H9 (cell line): ENCODE data around the gene SLC4A2. TPM values are rescaled to one million over a fixed set of nuclear protein-coding genes. Genes with fewer than 3 reads are reported as not detected.

Experiments used
- DNase-seq: peaks from one replicate; pipeline ENCODE4 v3.0.0-alpha.2; 2017
- H2AFZ ChIP-seq: one replicate; pipeline ENCODE4 v1.6.1; 2013; ENCODE audit warnings: mild to moderate bottlenecking, low read length, control low read depth, moderate library complexity
- H2AK5ac ChIP-seq: 2 replicates; pipeline ENCODE4 v1.6.1; 2013; ENCODE audit warnings: low read length, control low read depth, mixed read lengths; ENCODE audit not compliant: insufficient read length
- H2BK120ac ChIP-seq: one replicate; pipeline ENCODE4 v1.6.1; 2013; ENCODE audit warnings: low read depth, mild to moderate bottlenecking, low read length, control low read depth, inconsistent platforms; ENCODE audit not compliant: poor library complexity, severe bottlenecking
- H2BK12ac ChIP-seq: 2 replicates; pipeline ENCODE4 v1.6.1; 2013; ENCODE audit warnings: low read length, control low read depth, mixed read lengths, low read depth; ENCODE audit not compliant: insufficient read length
- H2BK15ac ChIP-seq: 2 replicates; pipeline ENCODE4 v1.6.1; 2013; ENCODE audit warnings: low read depth, low read length, control low read depth
- H2BK20ac ChIP-seq: one replicate; pipeline ENCODE4 v1.6.1; 2013; ENCODE audit warnings: low read depth, mild to moderate bottlenecking, low read length, control low read depth, inconsistent platforms; ENCODE audit not compliant: poor library complexity, severe bottlenecking
- H2BK5ac ChIP-seq: 2 replicates; pipeline ENCODE4 v1.6.1; 2013; ENCODE audit warnings: low read length, control low read depth, mixed read lengths; ENCODE audit not compliant: insufficient read length
- H3K14ac ChIP-seq: 2 replicates; pipeline ENCODE4 v1.6.1; 2013; ENCODE audit warnings: low read length, control low read depth; ENCODE audit not compliant: insufficient read depth
- H3K18ac ChIP-seq: 2 replicates; pipeline ENCODE4 v1.6.1; 2013; ENCODE audit warnings: low read depth, mild to moderate bottlenecking, mixed read lengths, low read length, control low read depth; ENCODE audit not compliant: insufficient read length
- H3K23ac ChIP-seq: 2 replicates; pipeline ENCODE4 v1.6.1; 2013; ENCODE audit warnings: low read length, control low read depth, mixed read lengths, low read depth; ENCODE audit not compliant: insufficient read length
- H3K23me2 ChIP-seq: 2 replicates; pipeline ENCODE4 v1.6.1; 2013; ENCODE audit warnings: low read depth, mild to moderate bottlenecking, mixed read lengths, low read length, control low read depth; ENCODE audit not compliant: insufficient read length, poor library complexity, severe bottlenecking
- H3K27ac ChIP-seq: 2 replicates; pipeline ENCODE4 v1.5.1; 2013; ENCODE audit warnings: low read length, control low read depth, mixed read lengths, low read depth; ENCODE audit not compliant: insufficient read length
- H3K27me3 ChIP-seq: 2 replicates; pipeline ENCODE4 v1.6.1; 2013; ENCODE audit warnings: low read length, control low read depth, inconsistent platforms; ENCODE audit not compliant: insufficient read depth
- H3K4ac ChIP-seq: 2 replicates; pipeline ENCODE4 v1.6.1; 2013; ENCODE audit warnings: low read depth, mild to moderate bottlenecking, control low read depth, inconsistent platforms, low read length, moderate library complexity
- H3K4me1 ChIP-seq: 2 replicates; pipeline ENCODE4 v1.6.1; 2013; ENCODE audit warnings: low read length, control low read depth, inconsistent platforms; ENCODE audit not compliant: insufficient read depth
- H3K4me2 ChIP-seq: 2 replicates; pipeline ENCODE4 v1.6.1; 2013; ENCODE audit warnings: low read length, control low read depth, mixed read lengths; ENCODE audit not compliant: insufficient read length, insufficient read depth
- H3K56ac ChIP-seq: 2 replicates; pipeline ENCODE4 v1.6.1; 2013; ENCODE audit warnings: low read depth, mild to moderate bottlenecking, mixed read lengths, low read length, control low read depth; ENCODE audit not compliant: insufficient read length
- H3K79me1 ChIP-seq: 2 replicates; pipeline ENCODE4 v1.6.1; 2013; ENCODE audit warnings: low read depth, mild to moderate bottlenecking, moderate library complexity, low read length, control low read depth, inconsistent platforms; ENCODE audit not compliant: insufficient read depth, poor library complexity, severe bottlenecking
- H3K79me2 ChIP-seq: 2 replicates; pipeline ENCODE4 v1.6.1; 2013; ENCODE audit warnings: low read length, control low read depth, inconsistent platforms; ENCODE audit not compliant: insufficient read depth
- H3K9ac ChIP-seq: 2 replicates; pipeline ENCODE4 v1.6.1; 2013; ENCODE audit warnings: low read length, control low read depth, mixed read lengths; ENCODE audit not compliant: insufficient read length; ENCODE audit errors: extremely low read depth
- H3K9me3 ChIP-seq: one replicate; pipeline ENCODE4 v1.6.1; 2013; ENCODE audit warnings: low read depth, low read length, inconsistent platforms; ENCODE audit not compliant: control insufficient read depth
- H3T11ph ChIP-seq: one replicate; pipeline ENCODE4 v1.6.1; 2013; ENCODE audit warnings: mild to moderate bottlenecking, low read length, control low read depth, inconsistent platforms
- H4K20me1 ChIP-seq: one replicate; pipeline ENCODE4 v1.6.1; 2013; ENCODE audit not compliant: control insufficient read depth, insufficient read length, insufficient read depth
- H4K5ac ChIP-seq: 2 replicates; pipeline ENCODE4 v1.6.1; 2013; ENCODE audit warnings: low read depth, mild to moderate bottlenecking, mixed read lengths, low read length, control low read depth; ENCODE audit not compliant: insufficient read length
- H4K8ac ChIP-seq: replicated peaks from 2 replicates; pipeline ENCODE4 v1.6.1; 2013; ENCODE audit warnings: low read length, control low read depth, mixed read lengths, low read depth; ENCODE audit not compliant: insufficient read length
- H4K91ac ChIP-seq: 2 replicates; pipeline ENCODE4 v1.6.1; 2013; ENCODE audit warnings: low read depth, mild to moderate bottlenecking, moderate library complexity, mixed read lengths, low read length, control low read depth; ENCODE audit not compliant: insufficient read length
- H3K27ac Mint-ChIP-seq, 3 experiments: 2 replicates in 2 of 3; 3 replicates in 1 of 3; pipeline ENCODE4 v1.8.0; 2020 to 2021; ENCODE audit warnings: mixed read lengths in 3 of 3, mild to moderate bottlenecking in 1 of 3, moderate library complexity in 1 of 3
- H3K27me3 Mint-ChIP-seq: 2 replicates; pipeline ENCODE4 v1.8.0; 2021; ENCODE audit warnings: low read depth, mild to moderate bottlenecking, moderate library complexity, mixed read lengths
- H3K36me3 Mint-ChIP-seq, 3 experiments: 2 replicates in 2 of 3; 3 replicates in 1 of 3; pipeline ENCODE4 v1.8.0; 2020 to 2021; ENCODE audit warnings: low read depth in 3 of 3, mixed read lengths in 3 of 3; ENCODE audit not compliant: insufficient read depth in 1 of 3
- H3K4me1 Mint-ChIP-seq, 2 experiments: 2 replicates each; pipeline ENCODE4 v1.8.0; 2020; ENCODE audit warnings: mixed read lengths in 2 of 2
- H3K4me3 Mint-ChIP-seq, 2 experiments: 2 replicates in 1 of 2; 3 replicates in 1 of 2; pipeline ENCODE4 v1.8.0; 2020 to 2021; ENCODE audit warnings: mild to moderate bottlenecking in 2 of 2, mixed read lengths in 2 of 2, moderate library complexity in 1 of 2
- H3K9me3 Mint-ChIP-seq, 2 experiments: 2 replicates in 1 of 2; 3 replicates in 1 of 2; pipeline ENCODE4 v1.8.0; 2020; ENCODE audit warnings: mild to moderate bottlenecking in 2 of 2, mixed read lengths in 2 of 2, moderate library complexity in 1 of 2
- WGBS: extraction: QIAGEN DNeasy Blood & Tissue Kit; methylation state at CpG from one replicate; pipeline ENCODE4 v1.1.7; 2013; ENCODE audit warnings: missing lambda C conversion rate, low lambda C conversion rate, mixed read lengths; ENCODE audit not compliant: insufficient read length; ENCODE audit errors: extremely low coverage; 5-methylcytosine and 5-hydroxymethylcytosine counted together
- total RNA-seq: library from RNA; stranded (reverse); gene quantifications from 2 replicates; pipeline ENCODE4 v1.2.1, GENCODE V29; 2021
- TF ChIP-seq, protein P1 (sequence below): fragments of 200-600 bp; sonication (generic); conservative IDR thresholded peaks from 3 replicates; pipeline ENCODE4 v1.8.0; 2021; ENCODE audit warnings: antibody characterized with exemption, mild to moderate bottlenecking

Gene SLC4A2
- total RNA-seq, 1 experiment from 2014 or later = 136 TPM

DNA sequence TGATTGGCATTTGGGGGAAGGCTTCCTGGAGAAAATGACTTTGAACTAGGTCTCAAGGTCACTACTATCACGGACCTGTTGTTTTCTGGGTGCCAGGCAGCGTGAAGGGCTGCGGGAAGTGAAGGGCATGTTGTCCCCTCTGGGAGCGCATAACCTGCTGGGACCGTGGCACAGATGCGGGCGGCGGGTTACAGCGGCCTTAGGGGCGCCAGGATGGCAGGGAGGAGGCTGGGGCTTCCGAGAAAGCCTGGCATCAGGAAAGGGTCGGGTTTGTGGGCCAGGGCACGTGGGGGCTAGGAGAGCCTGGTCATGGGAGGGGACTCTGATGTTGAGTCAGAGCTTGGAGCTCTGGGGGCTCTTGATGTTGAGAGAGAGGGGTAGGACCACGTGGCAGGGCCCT, 6.1 kb downstream of the SLC4A2 start:
- Mint-ChIP-seq H3K4me3 (no peak overlapping the region; a peak in 1 of 5 replicates), H3K4me1 (peaks cover 28 to 33% of the 10 kb centered on the region in 2 experiments), H3K9me3 (no peaks in the 10 kb centered on the region; a peak in 2 of 5 replicates), H3K27ac (peak overlapping the region in 2 of 3 experiments; percentile 46 to 70; a peak in 1 of 7 replicates), H3K36me3 (peaks cover 31 to 55% (median 50%) of the 10 kb centered on the region in 3 experiments; a peak in 6 of 7 replicates), H3K27me3 (no peaks in the 10 kb centered on the region)
- no peak overlapping the region for H3K4me2 ChIP-seq
- peaks cover 4% of the 10 kb centered on the region; the same call in 1 of the 2 replicates for H3K4me1 ChIP-seq
- no peak overlapping the region for H3K18ac ChIP-seq
- H3K9me3 ChIP-seq = no peaks in the 10 kb centered on the region
- H3T11ph ChIP-seq = no peak overlapping the region
- H2AFZ ChIP-seq = no peak overlapping the region
- H2BK12ac ChIP-seq = no peak overlapping the region
- TF ChIP-seq, protein P1, sequence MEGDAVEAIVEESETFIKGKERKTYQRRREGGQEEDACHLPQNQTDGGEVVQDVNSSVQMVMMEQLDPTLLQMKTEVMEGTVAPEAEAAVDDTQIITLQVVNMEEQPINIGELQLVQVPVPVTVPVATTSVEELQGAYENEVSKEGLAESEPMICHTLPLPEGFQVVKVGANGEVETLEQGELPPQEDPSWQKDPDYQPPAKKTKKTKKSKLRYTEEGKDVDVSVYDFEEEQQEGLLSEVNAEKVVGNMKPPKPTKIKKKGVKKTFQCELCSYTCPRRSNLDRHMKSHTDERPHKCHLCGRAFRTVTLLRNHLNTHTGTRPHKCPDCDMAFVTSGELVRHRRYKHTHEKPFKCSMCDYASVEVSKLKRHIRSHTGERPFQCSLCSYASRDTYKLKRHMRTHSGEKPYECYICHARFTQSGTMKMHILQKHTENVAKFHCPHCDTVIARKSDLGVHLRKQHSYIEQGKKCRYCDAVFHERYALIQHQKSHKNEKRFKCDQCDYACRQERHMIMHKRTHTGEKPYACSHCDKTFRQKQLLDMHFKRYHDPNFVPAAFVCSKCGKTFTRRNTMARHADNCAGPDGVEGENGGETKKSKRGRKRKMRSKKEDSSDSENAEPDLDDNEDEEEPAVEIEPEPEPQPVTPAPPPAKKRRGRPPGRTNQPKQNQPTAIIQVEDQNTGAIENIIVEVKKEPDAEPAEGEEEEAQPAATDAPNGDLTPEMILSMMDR = no peak
- H3K79me1 ChIP-seq = no peaks in the 10 kb centered on the region
- H2AK5ac ChIP-seq = no peak overlapping the region
- H3K27ac ChIP-seq = no peak overlapping the region
- H4K20me1 ChIP-seq = no peaks in the 10 kb centered on the region
- WGBS = no CpG with 5 or more reads among the region's 14 CpGs
- H3K23ac ChIP-seq = no peak overlapping the region
- H4K8ac ChIP-seq = no peak overlapping the region
- no peak overlapping the region for H2BK5ac ChIP-seq
- DNase-seq = no peak
- peaks cover 14% of the 10 kb centered on the region for H3K23me2 ChIP-seq
- H2BK20ac ChIP-seq = no peak overlapping the region
- no peaks in the 10 kb centered on the region for H3K27me3 ChIP-seq
- H3K4ac ChIP-seq = no peak overlapping the region
- H3K9ac ChIP-seq = no peak overlapping the region
- no peak overlapping the region for H3K14ac ChIP-seq
- no peak overlapping the region for H2BK15ac ChIP-seq
- H3K56ac ChIP-seq = no peak overlapping the region
- no peak overlapping the region for H4K91ac ChIP-seq
- no peak overlapping the region for H2BK120ac ChIP-seq
- H4K5ac ChIP-seq = no peak overlapping the region
- H3K79me2 ChIP-seq = no peaks in the 10 kb centered on the region
